GM12891 (cell line): ENCODE measurements around the gene RHEX.

Experiments used
- POLR2A ChIP-seq: IDR thresholded peaks from 2 replicates; pipeline ENCODE4 v1.6.1; 2011; ENCODE audit warnings: low read depth, low read length, control low read depth
- POLR2AphosphoS5 ChIP-seq: IDR thresholded peaks from 2 replicates; pipeline ENCODE4 v1.6.1; 2011; ENCODE audit warnings: low read depth, low read length, control low read depth
- POU2F2 ChIP-seq: IDR thresholded peaks from 2 replicates; pipeline ENCODE4 v1.6.1; 2011; ENCODE audit warnings: low read depth, mild to moderate bottlenecking, control low read depth, low read length, moderate library complexity

DNA sequence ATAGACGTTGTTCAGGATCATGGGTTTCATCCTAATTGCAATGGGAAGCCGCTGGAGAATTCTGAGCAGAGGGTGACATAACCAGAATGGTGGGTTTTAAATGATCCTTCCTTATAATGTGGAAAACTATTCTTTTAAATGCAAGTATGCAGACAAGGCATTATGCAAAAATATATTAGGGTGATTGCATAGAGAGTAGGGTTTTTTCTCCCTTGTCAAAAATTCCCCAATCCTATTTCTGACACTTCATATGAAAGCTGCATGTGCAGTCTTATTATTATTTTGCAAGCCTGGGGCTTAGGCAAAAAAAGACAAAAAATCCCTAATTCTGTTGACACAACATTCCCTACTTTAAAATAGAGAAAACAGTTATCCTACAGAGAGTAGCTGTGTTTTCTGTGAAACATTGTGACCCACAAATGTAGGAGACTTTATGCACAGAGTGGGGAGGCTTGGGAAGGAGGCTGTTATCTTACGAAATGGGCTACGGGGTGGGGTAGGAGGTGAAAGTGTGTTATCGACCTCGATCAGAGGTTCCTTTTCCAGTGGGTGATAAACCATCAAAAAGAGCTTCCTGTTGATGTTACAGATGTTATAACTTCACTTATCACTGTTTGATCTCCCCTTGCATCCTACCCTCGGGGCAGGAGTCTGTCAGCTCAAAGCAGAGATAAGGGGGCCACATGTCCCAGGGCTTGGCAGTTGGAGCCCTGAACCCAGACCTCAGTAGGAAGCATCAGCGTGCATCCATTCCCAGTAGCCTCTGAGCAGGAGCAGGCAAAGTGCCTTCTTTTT, 27.2 kb downstream of the RHEX start:
- TF ChIP-seq POLR2A (no peak), POU2F2 (no peak), POLR2AphosphoS5 (no peak)
